PFSK-1 (cell line): ENCODE data around the gene JPH4.

Experiments used
- FOXP2 ChIP-seq: optimal IDR thresholded peaks from 2 replicates; pipeline ENCODE3; 2011; ENCODE audit warnings: borderline replicate concordance, control low read depth, inconsistent platforms; ENCODE audit not compliant: insufficient read depth; ENCODE audit errors: extremely low read length, extremely low read depth
- POLR2AphosphoS5 ChIP-seq: IDR thresholded peaks from 2 replicates; pipeline ENCODE4 v1.6.1; 2012; ENCODE audit warnings: low read depth, mild to moderate bottlenecking, control low read depth, low read length, moderate library complexity
- SIN3A ChIP-seq: IDR thresholded peaks from 2 replicates; pipeline ENCODE4 v1.6.1; 2012; ENCODE audit warnings: mild to moderate bottlenecking, low read length, moderate library complexity, borderline replicate concordance; ENCODE audit not compliant: insufficient read depth
- TAF1 ChIP-seq: IDR thresholded peaks from 2 replicates; pipeline ENCODE4 v1.6.1; 2012; ENCODE audit warnings: low read length, control low read depth, borderline replicate concordance; ENCODE audit not compliant: insufficient read depth
- TF ChIP-seq, protein P1 (sequence below), 2 experiments: IDR thresholded peaks; 2 replicates each; pipeline versions ENCODE4 v1.6.1 to v1.8.0; 2011 to 2012; ENCODE audit warnings: low read depth in 2 of 2, low read length in 2 of 2, control low read depth in 1 of 2, inconsistent platforms in 1 of 2, mild to moderate bottlenecking in 1 of 2, moderate library complexity in 1 of 2; ENCODE audit not compliant: insufficient read depth in 1 of 2

The JPH4 gene

DNA sequence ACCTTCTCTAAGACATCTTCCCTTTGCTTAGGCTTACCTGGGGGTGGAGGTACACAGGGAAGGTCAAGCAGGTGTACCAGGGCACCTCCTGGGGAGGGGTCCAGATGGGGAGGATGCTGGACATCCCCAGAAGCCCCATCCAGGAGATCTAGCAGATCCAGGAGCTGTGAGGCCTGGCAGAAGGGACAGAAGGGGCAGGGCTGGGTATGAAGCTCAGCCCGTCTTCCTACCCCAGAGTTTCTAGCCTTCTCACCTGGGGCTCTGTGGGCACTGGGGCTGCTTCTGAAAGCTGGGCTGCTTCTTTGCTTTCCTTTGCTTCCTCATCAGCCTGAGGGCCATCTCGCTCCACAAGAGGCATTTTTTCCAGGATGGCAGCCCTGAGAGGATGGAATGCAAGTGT is 17.3 kb downstream of the JPH4 start:
- TF ChIP-seq TAF1 (no peak), FOXP2 (no peak)
- TF ChIP-seq, protein P1, sequence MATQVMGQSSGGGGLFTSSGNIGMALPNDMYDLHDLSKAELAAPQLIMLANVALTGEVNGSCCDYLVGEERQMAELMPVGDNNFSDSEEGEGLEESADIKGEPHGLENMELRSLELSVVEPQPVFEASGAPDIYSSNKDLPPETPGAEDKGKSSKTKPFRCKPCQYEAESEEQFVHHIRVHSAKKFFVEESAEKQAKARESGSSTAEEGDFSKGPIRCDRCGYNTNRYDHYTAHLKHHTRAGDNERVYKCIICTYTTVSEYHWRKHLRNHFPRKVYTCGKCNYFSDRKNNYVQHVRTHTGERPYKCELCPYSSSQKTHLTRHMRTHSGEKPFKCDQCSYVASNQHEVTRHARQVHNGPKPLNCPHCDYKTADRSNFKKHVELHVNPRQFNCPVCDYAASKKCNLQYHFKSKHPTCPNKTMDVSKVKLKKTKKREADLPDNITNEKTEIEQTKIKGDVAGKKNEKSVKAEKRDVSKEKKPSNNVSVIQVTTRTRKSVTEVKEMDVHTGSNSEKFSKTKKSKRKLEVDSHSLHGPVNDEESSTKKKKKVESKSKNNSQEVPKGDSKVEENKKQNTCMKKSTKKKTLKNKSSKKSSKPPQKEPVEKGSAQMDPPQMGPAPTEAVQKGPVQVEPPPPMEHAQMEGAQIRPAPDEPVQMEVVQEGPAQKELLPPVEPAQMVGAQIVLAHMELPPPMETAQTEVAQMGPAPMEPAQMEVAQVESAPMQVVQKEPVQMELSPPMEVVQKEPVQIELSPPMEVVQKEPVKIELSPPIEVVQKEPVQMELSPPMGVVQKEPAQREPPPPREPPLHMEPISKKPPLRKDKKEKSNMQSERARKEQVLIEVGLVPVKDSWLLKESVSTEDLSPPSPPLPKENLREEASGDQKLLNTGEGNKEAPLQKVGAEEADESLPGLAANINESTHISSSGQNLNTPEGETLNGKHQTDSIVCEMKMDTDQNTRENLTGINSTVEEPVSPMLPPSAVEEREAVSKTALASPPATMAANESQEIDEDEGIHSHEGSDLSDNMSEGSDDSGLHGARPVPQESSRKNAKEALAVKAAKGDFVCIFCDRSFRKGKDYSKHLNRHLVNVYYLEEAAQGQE (IDR thresholded peaks at IDR 0.05; ENCODE audit: insufficient read depth in 1 of 2, low read depth in 2 of 2, low read length in 2 of 2): no peak

DNA sequence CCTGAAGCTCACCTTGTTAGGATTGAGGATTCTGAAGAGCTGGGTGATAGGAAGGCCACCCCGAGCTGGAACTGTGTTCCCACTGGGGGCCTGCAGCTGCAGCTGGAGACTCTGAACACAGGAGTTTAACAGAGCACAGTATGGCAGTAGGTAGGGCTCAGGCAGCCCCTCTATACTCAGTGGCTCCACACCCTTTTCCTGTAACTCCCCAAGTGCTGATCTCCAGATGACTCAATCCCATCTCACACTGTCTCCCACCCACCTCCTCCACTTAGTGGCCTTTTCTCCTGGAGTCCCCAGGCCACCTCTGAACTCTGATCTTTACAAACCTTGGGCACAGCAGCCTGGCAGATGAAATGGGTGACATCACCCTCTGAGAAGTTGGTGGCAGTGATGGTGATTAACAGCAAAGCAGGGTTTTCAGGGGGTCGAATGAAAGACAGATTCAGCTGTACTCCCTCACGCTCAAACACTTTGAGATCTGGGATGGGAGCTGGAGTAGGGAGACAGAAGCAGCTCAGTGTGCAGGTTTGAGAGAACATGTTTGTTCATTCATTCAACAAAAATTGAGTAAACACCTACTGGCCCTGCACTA is 18.6 kb downstream of the JPH4 start:
- TF ChIP-seq FOXP2 (no peak), POLR2AphosphoS5 (no peak), SIN3A (no peak), TAF1 (no peak)
- TF ChIP-seq, protein P1 (IDR thresholded peaks at IDR 0.05; ENCODE audit: insufficient read depth in 1 of 2, low read depth in 2 of 2, low read length in 2 of 2): no peak

DNA sequence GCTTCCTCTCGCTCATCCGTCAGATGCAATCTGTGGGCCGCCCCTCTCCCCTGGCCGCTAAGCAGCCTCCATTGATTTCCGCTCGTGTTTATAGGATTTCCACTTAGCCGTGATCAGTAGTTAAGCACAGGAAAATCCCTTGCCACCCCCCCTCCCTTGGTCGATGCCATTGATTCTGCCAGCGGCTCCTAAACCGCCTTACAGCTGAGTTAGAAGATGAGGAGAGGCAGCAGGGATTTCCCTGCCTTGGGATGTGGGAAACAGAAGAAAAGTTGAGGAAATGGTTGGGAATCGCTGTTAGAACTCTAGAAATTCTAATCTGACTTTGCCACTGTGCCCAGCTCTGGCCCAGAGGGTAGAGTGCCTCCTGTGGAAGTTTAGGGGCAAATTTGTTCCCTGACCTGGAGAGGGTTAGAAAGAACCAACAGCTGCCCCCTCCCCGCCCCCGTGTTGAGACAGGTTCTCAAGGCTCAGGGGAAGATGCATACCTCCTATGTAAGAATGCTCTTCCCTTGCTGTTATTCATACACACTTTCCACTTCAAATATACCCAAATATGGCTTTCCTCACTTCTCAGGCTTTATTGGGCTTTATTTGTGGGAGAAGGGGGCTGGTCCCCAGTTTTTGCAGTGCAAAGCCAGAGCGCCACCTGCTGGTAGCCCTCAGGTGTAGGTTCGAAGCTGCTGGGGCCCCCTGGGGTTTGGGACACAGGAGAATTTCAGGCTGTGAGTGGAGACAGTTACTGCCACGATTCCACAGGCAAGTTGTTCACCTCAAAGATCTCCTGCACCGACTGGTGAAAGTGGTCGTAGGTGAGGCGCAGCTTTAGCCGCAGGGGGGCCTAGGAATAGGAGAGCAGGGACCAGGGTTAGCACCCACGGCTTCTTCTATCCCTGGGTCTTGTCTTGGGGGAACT is 19.3 kb downstream of the JPH4 start:
- TF ChIP-seq SIN3A: no peak
- TF ChIP-seq, protein P1 (IDR thresholded peaks at IDR 0.05; ENCODE audit: insufficient read depth in 1 of 2, low read depth in 2 of 2, low read length in 2 of 2): no peak
- no peak for TF ChIP-seq POLR2AphosphoS5
- no peak for TF ChIP-seq TAF1
- TF ChIP-seq FOXP2: no peak

DNA sequence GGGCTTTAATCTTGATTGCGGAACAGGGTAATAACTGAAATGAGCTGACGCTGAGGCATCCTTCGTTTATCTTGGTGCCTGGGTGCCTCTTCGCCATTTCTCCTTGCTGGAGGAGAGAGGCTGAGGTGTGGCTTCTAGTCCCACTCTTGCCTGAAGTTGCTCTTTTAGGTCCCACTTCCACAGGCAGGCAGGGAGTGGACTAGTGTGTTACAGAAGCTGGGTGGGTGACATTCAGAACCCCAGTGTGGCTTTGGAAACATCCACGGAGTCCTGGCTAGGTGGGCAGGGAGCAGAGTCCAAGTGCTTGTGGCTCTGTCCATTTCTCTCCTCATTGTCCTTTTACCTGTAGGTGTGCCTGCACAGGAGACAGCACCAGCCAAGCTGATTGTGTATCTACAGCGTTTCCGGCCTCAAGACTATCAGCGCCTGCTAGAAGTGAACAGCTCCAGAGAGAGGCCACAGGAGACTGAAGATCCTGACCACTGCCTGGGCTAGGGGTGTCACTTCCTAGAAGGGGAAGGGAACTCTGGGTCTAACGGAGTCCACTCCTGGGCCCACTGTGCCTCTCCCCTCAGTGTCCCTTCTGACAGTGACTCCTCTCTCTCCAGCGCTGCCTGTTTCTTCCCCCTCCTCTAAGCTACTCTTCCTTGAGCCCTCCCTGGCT is 20.1 kb downstream of the JPH4 start:
- TF ChIP-seq TAF1 (no peak), SIN3A (no peak), POLR2AphosphoS5 (no peak), FOXP2 (no peak)
- TF ChIP-seq, protein P1 (IDR thresholded peaks at IDR 0.05; ENCODE audit: insufficient read depth in 1 of 2, low read depth in 2 of 2, low read length in 2 of 2): no peak
